Measurements from ENCODE around the gene DHX29.

Gene DHX29

DNA sequence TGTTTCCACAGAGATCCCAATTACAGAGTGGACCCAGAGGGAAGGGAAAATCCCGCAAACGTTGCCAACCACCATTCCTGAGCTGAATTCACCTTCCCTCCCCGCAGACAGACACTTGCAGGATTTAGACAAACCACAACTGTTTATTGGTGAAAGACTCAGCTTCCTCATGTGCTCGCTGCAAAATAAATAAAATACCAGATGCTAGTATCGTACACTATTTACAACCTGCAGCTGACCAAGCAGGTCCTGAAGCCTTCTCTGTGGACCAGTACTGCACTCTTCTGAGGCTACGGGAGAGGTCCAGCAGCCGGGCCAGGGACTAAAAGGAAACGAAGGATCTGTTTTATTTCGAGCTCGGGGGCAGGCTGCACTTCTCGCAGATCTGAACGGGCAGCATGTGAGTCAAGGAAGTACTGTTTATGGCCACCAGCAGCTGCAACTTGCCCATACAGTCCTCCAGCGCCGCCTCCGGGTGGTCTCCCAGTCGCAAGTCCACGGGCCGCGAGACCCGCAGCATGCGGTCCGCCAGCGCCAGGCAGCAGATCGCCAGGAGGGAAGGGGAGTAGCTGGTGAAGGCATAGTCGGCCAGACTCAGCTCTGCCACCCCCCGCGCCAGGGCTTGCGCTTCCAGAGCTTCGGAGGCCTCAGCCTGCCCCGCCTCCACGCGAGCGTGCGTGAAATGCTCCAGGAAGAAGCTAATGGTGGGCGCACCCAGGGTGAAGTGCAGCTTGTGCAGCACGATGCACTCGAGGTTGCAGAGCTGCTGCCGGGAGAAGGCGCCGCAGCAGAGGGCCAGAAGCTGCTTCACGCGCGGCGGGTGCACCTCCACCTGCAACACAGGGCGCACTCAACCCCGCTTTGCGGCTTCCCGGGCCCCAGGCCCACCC is 76.2 kb downstream of the DHX29 start:
- no peak for DNase-seq

DNA sequence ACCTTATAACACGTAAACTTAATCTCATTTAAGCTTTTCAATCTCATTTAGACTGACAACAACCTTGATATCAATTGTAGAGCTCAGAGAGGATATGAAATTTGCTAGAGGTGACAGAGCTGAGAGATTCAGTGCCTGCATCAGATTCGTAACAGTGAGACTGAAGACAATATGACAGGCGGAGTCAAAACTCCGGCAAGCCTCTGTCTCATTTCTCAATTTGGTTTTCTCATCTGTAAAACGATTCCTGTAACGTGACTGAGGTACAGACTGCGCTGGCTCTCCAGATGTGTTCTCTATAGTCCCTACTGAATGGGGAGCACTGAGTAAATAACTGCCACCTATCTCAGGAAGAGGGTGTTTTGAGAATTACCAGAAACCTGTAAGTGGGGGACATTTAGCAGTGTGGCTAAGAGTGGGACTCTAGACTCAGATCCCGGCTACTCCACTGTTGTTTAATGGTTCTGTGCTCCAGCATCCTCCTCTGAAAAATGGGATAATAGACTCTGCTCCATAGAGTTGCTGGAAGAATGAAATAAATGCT is 77.3 kb downstream of the DHX29 start:
- no peak for DNase-seq

DNA sequence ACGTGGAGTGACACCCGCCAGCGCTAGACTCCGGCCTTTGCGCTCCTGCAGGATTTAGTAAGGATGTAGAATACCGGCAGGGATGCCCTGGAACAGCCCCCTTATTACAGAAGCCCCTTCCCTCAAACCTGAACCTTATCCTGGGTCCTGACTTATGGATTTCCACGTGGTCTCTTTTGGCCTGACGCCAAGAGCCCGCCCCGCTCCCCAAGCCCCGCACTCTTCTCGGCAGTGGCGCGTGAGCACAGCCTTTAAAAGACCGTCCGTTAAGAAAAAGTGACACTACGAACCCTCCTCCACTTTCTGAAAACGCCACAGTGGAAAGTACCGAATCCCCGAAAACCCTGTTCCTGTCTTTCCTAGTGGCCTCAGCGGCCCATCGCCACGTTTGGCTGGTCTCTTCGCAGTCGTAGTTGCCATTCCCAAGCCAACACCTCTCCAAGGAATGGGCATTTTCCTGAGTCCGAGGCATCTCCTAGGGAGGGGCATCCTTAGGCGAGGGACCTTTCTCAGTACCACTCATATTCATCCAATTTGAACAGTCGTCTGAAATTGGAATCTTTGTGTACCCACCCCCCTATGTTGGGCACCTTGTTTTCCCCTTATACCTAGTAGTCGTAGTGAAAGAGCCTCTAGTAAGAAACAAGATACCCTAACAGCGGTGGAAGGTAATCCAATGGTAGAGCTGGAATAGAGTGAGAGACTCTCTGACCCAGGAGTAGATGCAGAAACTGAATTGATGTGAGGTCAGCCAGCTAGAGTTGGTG is 79.6 kb downstream of the DHX29 start:
- no peak for DNase-seq

DNA sequence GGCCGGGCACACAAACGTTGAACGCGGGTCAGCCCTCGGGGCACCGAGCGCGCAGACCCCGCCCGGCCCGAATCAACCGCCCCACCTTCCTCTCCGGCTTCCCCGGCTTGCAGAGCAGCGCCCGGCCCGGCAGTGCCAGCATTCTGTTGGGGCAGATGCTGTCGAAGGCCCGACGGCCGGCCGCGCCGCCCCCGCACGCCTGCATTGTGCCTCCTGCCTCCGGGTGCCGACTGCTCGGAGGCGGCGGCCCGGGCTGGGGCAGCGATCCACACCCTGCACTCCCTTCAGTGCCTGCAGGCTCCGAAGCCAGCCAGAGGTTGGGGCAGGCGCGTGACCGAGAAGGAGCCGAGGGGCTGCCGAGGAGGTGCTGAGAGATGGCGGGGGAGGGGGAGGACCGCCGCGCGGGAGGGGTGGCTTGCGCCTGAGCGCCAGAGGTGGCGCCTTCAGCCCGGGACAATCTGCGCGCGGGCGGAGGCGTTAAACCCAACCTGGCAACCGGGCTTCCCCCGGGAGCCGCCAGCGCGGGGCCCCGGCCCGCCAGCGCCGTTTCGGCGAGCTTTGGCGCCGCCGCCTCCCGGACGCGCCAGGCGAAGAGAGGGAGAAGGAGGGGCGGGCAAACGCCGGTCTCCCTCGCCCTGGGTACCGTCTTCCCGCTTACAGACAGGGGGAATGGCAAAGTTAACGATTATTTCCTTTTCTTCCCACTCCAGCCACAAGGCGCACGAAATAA is 80.4 kb downstream of the DHX29 start, which contains the start of gene MCIDAS:
MCIDAS (minus strand) TSS at position 382 of the 730 bp plus-strand sequence; CDS start at position 205, 177 bp downstream.
- peak; percentile 47 for DNase-seq

DNA sequence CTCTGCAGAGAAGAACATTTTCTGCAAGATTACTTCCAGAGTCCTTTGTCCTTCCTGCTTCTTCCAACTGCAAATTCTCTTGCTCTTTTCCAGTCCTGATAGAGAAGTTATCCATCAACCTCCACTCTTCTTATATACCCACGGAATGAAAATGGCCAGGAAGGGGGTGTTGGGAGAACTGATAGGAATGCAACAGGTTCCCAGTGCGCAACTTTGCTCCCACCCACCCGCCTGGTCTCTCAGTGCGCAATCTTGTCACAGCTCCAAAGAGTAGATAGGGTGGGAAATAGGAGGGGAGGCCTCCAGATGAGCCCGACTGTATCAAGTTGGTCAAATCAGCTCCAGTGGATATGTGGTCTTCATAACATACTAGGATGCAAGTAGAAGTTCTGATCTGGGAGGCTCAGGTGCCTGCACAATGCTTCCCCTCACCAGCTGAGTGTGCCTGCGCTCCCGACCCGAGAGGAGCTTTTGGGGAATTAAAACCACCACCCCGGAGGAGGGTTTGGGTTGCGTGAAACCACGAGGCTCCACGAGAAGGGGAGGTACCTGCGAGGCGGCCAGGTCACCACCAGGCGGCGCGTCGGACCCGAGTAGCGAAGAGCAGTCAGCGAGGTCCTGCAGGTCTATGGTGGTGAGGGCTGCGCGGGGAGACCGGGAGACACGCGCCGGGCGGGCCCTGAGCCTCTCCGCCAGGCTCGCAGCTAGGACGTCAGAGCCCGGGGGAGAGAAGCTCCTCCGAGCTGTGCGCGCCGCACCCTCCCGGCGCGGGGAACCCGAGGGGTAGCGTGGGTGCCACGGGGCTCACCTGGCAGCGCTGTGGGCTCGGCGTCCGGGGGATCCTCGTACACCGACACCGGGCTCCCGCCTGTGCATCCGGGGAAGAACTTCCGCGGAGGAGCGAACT is 81.2 kb downstream of the DHX29 start:
- DNase-seq = peak; percentile 36

DNA sequence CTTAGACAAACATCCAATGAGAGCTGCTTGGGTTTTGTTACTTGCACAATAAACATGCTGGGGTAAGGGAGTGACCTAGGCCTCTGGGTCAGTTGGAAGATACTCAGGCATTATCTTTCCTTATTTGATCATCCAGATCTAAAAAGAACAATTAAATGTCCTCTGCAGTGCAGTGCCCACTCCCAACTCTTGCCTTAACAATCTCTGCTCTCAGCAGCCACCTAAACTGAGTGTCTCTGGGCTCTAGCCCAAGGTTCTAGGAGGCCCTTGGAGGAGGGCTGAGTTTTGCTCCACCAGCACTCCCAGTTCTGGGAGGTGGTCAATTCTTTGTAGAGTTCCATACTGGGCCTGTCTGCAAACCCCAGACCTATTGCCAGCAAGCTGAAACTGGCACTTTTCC is 82.1 kb downstream of the DHX29 start:
- no peak for DNase-seq

DNA sequence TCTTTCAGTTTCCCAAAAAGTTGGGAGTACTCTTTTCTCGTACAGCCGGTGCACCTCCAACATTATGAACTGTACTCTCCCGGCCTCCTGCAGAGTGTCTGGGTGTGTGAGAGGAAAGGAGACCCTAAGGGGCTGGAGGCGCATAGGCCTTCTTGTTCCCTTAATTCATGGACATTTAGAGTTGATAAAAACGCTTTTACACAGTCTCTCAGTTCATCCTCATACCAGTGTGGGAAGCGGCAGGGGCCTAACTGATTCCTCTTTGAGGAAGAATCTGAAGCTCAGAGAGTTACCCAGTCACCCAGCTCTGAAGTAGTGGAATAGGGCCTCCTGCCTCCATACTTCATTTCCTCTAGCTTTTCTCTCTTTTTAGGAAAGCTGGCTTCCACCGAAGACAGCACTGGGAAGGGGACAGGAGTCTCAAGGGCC is 83.7 kb downstream of the DHX29 start:
- no peak for DNase-seq

DNA sequence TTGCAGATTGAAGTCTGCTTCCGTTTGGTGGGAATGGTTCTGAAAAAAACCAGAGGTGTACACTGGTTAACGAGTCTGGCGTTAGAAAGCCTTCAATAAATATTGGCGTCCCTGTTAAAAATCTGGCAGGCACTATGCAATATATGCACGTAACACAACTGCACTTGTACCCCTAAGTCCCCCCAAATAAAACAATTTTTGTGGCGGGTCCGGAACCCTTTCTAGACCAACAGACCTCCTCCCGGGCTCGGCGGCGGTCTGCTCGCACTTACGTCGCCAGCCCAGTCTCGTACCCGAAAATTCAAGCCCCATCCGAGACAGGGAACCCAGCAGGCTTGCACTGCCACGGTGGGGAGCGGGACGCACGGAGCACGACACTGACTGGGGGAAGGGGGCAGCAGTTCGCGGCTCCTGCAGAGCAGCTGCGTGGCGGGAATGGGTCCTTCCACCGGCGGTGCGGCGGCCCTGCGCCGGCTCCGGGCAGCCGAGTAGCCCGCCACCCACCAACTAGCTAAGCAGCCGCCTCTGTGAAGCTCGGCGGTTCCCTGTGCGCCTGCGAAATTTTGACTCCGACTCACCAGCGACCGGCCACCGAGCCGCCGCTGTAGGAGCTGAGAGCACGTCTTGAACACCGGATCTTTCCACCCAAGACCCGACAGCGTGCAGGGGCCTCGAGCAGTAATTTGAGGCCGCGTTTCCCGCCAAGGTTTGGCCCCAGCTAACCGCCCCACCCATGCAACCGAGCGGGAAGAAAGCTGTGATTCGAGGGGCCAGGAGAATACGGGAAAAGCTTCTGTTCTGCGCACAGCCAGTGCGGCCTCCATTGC is 84.3 kb downstream of the DHX29 start:
- no peak for DNase-seq

DNA sequence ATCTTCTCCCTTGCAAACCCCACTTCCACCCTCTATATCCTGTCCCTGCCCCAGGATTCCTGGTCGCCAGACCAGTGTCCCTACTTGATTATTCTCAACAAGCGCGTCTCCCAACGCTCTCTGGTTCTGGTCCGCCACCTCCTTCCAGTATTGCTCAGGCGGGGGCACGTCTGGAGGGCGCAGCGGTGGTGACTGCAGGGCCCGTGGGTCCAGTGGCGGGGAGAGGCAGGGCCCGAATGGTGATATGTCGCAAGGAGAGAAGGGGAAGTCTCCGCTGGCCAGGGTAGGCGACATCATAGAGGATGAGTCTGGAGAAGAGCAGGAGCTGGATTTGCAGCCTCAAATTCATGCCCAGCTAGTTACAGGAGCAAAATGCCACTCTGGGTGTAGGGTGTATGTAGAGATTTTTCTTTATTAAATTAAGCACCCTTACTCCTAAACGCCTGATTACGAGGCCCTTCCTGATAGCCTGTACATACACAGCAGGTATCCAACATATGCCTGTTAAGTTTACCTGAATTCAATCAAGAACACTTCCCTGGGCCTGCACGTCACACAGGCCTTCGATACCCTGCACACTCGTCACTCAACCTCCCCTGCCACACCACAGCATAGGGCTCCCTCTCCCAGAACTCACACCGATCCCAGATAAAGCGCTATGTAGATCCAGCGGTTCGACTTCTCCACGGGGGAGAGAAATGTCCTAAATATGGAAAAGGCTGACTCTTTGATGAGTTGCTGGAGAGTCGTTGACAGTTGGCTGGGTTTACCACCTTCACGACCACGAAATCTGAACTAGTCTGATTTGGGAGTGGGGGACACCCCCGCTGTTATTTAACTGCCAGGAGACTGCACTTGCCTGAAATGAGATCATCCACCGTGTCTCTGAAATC is 85.2 kb downstream of the DHX29 start:
- no peak for DNase-seq

DNA sequence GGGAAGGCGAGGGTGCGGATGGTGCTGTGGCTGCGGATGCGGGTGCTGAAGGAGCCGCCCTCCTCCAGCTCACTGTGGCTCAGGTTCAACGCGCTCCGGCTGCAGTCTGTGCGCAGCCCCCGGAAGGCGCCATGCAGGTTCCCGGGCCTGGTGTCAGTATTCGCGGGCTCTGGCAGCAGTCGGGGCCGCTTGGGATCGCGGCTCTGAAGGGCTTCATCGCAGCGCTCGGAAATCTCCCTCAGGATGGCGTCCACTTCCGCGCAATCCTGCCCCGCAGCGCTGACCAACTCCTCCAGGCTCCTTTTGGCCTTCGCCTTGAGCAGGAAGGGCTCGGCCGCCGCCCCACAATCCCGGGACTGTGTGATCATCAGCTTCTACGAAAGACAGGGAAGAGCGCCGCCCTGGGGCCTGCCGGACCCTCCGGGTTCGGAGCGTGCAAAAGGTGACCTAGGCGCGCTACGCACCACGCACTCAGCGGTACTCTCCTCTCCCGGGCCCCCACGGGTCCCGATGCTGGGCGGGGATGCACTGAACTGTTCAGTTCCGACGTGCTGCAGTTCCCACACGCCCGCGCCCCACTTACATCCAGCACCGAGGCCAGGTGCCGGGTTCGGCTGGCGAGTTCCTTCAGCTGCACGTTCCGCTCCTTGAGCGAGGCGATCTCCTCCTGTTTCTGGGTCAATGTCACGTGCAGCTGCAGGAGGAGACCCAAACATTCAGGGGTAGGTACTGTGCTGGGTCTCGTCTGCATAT is 86.9 kb downstream of the DHX29 start:
- no peak for DNase-seq

DNA sequence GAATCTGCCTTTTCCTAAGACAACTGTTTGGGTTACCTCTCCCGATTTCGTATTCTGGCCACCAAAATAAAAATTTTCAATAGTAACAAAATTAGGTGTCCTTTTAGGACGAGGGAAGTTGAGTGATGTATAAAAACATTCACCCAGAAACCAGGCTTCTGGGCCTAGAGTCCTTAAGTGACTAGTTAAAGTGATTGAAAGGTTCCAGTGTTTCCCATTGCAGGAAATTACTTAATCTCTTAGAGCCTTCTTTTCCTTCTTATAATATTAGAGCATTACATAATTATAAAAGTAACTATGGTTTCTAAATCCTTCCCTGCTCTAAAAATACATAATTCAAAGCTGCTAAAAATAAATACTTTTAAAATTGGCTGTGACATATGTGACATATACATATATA is 87.7 kb downstream of the DHX29 start:
- no peak for DNase-seq

DNA sequence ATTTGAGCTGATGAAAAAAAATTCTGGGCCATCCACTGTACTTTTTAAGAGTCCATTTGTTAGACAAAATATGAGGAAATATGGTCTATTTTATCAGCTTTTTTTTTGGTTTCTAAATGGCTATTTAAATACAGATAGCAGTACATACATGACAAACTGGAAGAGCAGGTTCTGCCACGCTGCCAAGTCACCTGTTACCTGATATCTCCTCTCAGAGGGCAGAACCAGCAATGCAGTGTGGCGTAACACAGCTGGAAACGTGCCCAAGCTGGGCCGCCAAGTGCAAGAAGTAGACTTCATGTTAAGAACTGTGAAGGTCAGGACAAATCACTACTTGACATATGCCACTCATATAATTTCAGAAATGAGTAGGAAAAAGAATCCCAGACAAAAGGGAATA is 88.5 kb downstream of the DHX29 start:
- DNase-seq = no peak

DNA sequence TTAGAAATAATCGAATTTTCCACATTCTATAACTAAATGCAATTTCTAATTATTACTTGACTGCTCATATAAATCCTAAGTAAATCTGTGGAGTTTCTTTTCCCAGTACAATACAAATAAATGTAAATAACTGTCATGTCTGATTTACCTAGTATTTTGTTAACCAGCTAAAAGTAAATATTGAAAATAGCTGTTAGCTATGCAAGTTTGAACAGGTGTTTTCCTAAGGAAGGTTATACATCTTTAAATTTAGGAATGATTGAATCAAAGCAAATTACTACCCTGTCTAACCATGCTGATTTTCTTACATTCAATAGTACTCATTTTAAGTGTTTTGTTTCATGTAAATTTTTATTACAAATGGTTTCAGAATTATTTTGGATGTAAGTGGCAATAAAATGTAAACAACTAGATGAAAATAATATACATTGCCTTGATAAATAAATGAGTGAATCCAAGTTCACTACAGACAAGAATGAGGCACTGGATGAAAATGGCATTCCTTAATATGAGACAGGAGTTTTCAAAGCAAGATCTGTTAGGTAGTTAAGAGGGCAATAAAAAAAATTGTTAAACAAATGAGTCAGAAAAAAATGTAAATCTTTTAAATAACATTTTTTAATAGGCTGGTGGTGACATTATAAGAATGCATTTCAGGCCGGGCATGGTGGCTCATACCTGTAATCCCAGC is 96.2 kb downstream of the DHX29 start:
- no peak for DNase-seq
